A204.1 (cell line): ENCODE data around the gene SLC10A3.

Experiments
- FAIRE-seq: peaks from 2 replicates; lab custom pipeline; 2012; peaks lifted over from hg19 to GRCh38; lab: Jason Lieb, UNC

SLC10A3 gene

GRCh38 chrX:154482786-154483185 lies 7.6 kb downstream of the SLC10A3 start:
- no peak for FAIRE-seq

- FAIRE-seq, result no peak
Observed at GRCh38 chrX:154481911-154482601, 8.4 kb downstream of the SLC10A3 start.

- FAIRE-seq, result no peak
Observed at GRCh38 chrX:154481195-154481594, 9.2 kb downstream of the SLC10A3 start.

- no peak for FAIRE-seq
Observed at GRCh38 chrX:154478728-154479622, 11.5 kb downstream of the SLC10A3 start, which contains the start of gene LAGE3. Gene LAGE3 (minus strand): TSS chrX:154479281. CDS start chrX:154478915, 366 bp downstream.

- FAIRE-seq, result no peak
Observed at GRCh38 chrX:154477891-154478477, 12.4 kb downstream of the SLC10A3 start.

GRCh38 chrX:154476821-154477220 lies 13.6 kb downstream of the SLC10A3 start:
- no peak for FAIRE-seq

- FAIRE-seq, result no peak
Observed at GRCh38 chrX:154473683-154474082, 16.7 kb downstream of the SLC10A3 start.

- FAIRE-seq, result no peak
Observed at GRCh38 chrX:154472685-154473632, 17.5 kb downstream of the SLC10A3 start.

- FAIRE-seq, result no peak
Observed at GRCh38 chrX:154471839-154472684, 18.4 kb downstream of the SLC10A3 start.

GRCh38 chrX:154470914-154471568 lies 19.4 kb downstream of the SLC10A3 start:
- FAIRE-seq, result no peak

- no peak for FAIRE-seq
Observed at GRCh38 chrX:154470434-154470833, 20.0 kb downstream of the SLC10A3 start.

GRCh38 chrX:154469880-154470279 lies 20.5 kb downstream of the SLC10A3 start:
- FAIRE-seq, result no peak

GRCh38 chrX:154469114-154469513 lies 21.3 kb downstream of the SLC10A3 start:
- FAIRE-seq, result no peak

GRCh38 chrX:154468217-154468616 lies 22.2 kb downstream of the SLC10A3 start:
- FAIRE-seq, result no peak

- no peak for FAIRE-seq
Observed at GRCh38 chrX:154467556-154467955, 22.9 kb downstream of the SLC10A3 start.

GRCh38 chrX:154466907-154467306 lies 23.5 kb downstream of the SLC10A3 start:
- no peak for FAIRE-seq

GRCh38 chrX:154466036-154466435 lies 24.4 kb downstream of the SLC10A3 start:
- FAIRE-seq, result no peak

- FAIRE-seq, result no peak
Observed at GRCh38 chrX:154465601-154466000, 24.8 kb downstream of the SLC10A3 start.

GRCh38 chrX:154464806-154465365 lies 25.5 kb downstream of the SLC10A3 start:
- FAIRE-seq, result no peak

GRCh38 chrX:154463611-154464220 lies 26.7 kb downstream of the SLC10A3 start:
- FAIRE-seq, result no peak
